ENCODE measurements around the gene TNIP2. TPM values are rescaled to one million over a fixed set of nuclear protein-coding genes. Genes with fewer than 3 reads are reported as not detected.

The TNIP2 gene
- total and polyA plus RNA-seq, 2 donors (not counting 3 experiments of a cell fraction or from before 2014, with no cell fraction given) = 37.7 to 52.1 TPM

GRCh38 chr4:2721586-2721985, 34.5 kb downstream of the TNIP2 start:
- Histone ChIP-seq H3K79me2 (ENCODE audit: control insufficient read depth, insufficient read depth, low read length) (no peaks in the 10 kb centered on the region), H3K9ac (replicated peaks; ENCODE audit: extremely low read depth, insufficient read depth, low read length) (no peak overlapping the region), H3K9me3 (replicated peaks; ENCODE audit: control insufficient read depth, insufficient read depth, low read length) (no peaks in the 10 kb centered on the region), H3K4me2 (ENCODE audit: insufficient read depth, low read length) (no peak overlapping the region), H3K4me3 (replicated peaks in 1 of 3; ENCODE audit: insufficient read depth in 1 of 3, low read depth in 1 of 3, low read length in 3 of 3) (no peak overlapping the region), H3K9me1 (replicated peaks; ENCODE audit: control insufficient read depth, extremely low read depth, insufficient read depth, low read length) (no peaks in the 10 kb centered on the region), H3K4me1 (ENCODE audit: control insufficient read depth, extremely low read depth, insufficient read depth, low read length) (no peaks in the 10 kb centered on the region), H4K20me1 (replicated peaks; ENCODE audit: control insufficient read depth, extremely low read depth, insufficient read depth, low read length) (no peaks in the 10 kb centered on the region), H3K27ac (ENCODE audit: insufficient read depth, low read depth, low read length) (no peak overlapping the region), H2AFZ (ENCODE audit: low read depth, low read length) (no peak overlapping the region), H3K36me3 (ENCODE audit: control insufficient read depth in 2 of 2, extremely low read depth in 1 of 2, insufficient read depth in 2 of 2, low read length in 2 of 2) (peaks cover 2 to 3% of the 10 kb centered on the region in 2 experiments), H3K27me3 (ENCODE audit: control insufficient read depth in 2 of 2, insufficient read depth in 2 of 2, low read length in 2 of 2) (no peaks in the 10 kb centered on the region)
- DNase-seq (ENCODE audit: low read depth, low spot score) (no peak), FAIRE-seq (no peak)
- ChIA-PET POLR2A (no interaction called here), CTCF (interaction anchor here (1.4 kb wide), 1 partner anchor 8 kb away, joined by 4 read pairs; no protein-coding TSS in a partner anchor)
- TF ChIP-seq GATA2 (IDR thresholded peaks at IDR 0.05; ENCODE audit: insufficient read depth, insufficient read length, low read depth, low read length) (no peak), JUN (IDR thresholded peaks at IDR 0.05; ENCODE audit: borderline replicate concordance, insufficient read depth, insufficient read length, low read depth) (no peak), EZH2 (IDR thresholded peaks at IDR 0.05; ENCODE audit: borderline replicate concordance, low read depth, low read length, severe bottlenecking) (no peak), POLR2A (IDR thresholded peaks at IDR 0.05; ENCODE audit: low read depth, low read length) (no peak)
- BruUV-seq (replicated peaks) = no TSS peak
- intact Hi-C loops (cut with micrococcal nuclease) = no loop called here
- dilution Hi-C loops (cut with MboI; ENCODE audit: extremely low pct_ligation_motif_present, low sequenced_read_pairs) = no loop called here

DNA sequence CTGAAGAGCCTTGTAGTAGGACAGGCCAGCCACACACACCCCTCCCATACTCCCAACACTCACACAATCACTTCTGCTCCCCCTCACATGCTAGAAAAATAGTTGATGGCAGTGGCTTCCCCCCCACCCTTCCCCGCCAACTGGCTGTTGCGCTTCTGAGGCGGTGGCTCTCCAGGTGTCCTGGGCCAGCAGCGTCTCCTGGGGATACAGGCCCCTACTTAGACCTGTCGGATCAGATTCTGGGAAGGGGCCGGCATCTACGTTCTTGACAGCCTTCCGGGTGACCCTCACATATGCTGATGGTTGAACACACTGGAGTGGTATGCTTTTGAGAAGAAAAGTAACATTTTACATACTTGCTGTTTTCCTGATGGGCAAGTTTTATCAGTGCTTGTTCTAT, 39.9 kb downstream of the TNIP2 start:
- H3K27ac ChIP-seq (ENCODE audit: insufficient read depth, low read depth, low read length) = no peak overlapping the region
- no TSS peak for BruUV-seq (replicated peaks)
- no peaks in the 10 kb centered on the region for H4K20me1 ChIP-seq (replicated peaks; ENCODE audit: control insufficient read depth, extremely low read depth, insufficient read depth, low read length)
- peaks cover 3 to 4% of the 10 kb centered on the region in 2 experiments for H3K36me3 ChIP-seq (ENCODE audit: control insufficient read depth in 2 of 2, extremely low read depth in 1 of 2, insufficient read depth in 2 of 2, low read length in 2 of 2)
- H3K79me2 ChIP-seq (ENCODE audit: control insufficient read depth, insufficient read depth, low read length) = peaks cover 7% of the 10 kb centered on the region
- TF ChIP-seq EZH2 (IDR thresholded peaks at IDR 0.05; ENCODE audit: borderline replicate concordance, low read depth, low read length, severe bottlenecking) (no peak), FOS (IDR thresholded peaks at IDR 0.05; ENCODE audit: borderline replicate concordance, insufficient read depth, low read length) (no peak), POLR2AphosphoS5 (IDR thresholded peaks at IDR 0.05; ENCODE audit: insufficient read depth, low read depth, low read length) (no peak), JUN (IDR thresholded peaks at IDR 0.05; ENCODE audit: borderline replicate concordance, insufficient read depth, insufficient read length, low read depth) (no peak)
- TF ChIP-seq, protein P1, sequence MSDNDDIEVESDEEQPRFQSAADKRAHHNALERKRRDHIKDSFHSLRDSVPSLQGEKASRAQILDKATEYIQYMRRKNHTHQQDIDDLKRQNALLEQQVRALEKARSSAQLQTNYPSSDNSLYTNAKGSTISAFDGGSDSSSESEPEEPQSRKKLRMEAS (IDR thresholded peaks at IDR 0.05; ENCODE audit: insufficient read depth, insufficient read length) = no peak
- dilution Hi-C loops (cut with MboI; ENCODE audit: extremely low pct_ligation_motif_present, low sequenced_read_pairs) = no loop called here
- peaks cover 23% of the 10 kb centered on the region for H3K4me1 ChIP-seq (ENCODE audit: control insufficient read depth, extremely low read depth, insufficient read depth, low read length)
- H3K27me3 ChIP-seq (ENCODE audit: control insufficient read depth in 2 of 2, insufficient read depth in 2 of 2, low read length in 2 of 2) = no peaks in the 10 kb centered on the region
- H3K9me1 ChIP-seq (replicated peaks; ENCODE audit: control insufficient read depth, extremely low read depth, insufficient read depth, low read length) = no peaks in the 10 kb centered on the region
- H3K4me2 ChIP-seq (ENCODE audit: insufficient read depth, low read length) = no peak overlapping the region
- H2AFZ ChIP-seq (ENCODE audit: low read depth, low read length) = no peak overlapping the region
- FAIRE-seq (no peak), DNase-seq (ENCODE audit: low read depth, low spot score) (no peak)
- ChIA-PET CTCF (no interaction called here), POLR2A (no interaction called here)
- no peaks in the 10 kb centered on the region for H3K9me3 ChIP-seq (replicated peaks; ENCODE audit: control insufficient read depth, insufficient read depth, low read length)
- intact Hi-C loops (cut with micrococcal nuclease) = loop anchor here (10.0 kb wide), 1 partner anchor 181 kb away; the partner anchor contains the start of gene FAM193A
- H3K9ac ChIP-seq (replicated peaks; ENCODE audit: extremely low read depth, insufficient read depth, low read length) = no peak overlapping the region
- H3K4me3 ChIP-seq (replicated peaks in 1 of 3; ENCODE audit: insufficient read depth in 1 of 3, low read depth in 1 of 3, low read length in 3 of 3) = no peak overlapping the region

All from endothelial cell of umbilical vein (primary cell).